Suprapubic skin (tissue), 4 donors: Measurements from ENCODE around the gene ZFYVE26. TPM values are rescaled to one million over a fixed set of nuclear protein-coding genes. Genes with fewer than 3 reads are reported as not detected.

Source experiments
- DNase-seq, 2 donors: peaks; one replicate each; pipeline ENCODE4 v3.0.0-alpha.2; 2019; ENCODE audit warnings: low spot score in 2 of 2
- H3K27ac ChIP-seq: fragments of 200-600 bp; sonication (generic); one replicate; pipeline ENCODE4 v1.5.1; 2019
- H3K27me3 ChIP-seq: fragments of 200-600 bp; sonication (generic); one replicate; pipeline ENCODE4 v1.5.1; 2019
- H3K36me3 ChIP-seq: fragments of 200-600 bp; sonication (generic); one replicate; pipeline ENCODE4 v1.5.1; 2019
- H3K4me1 ChIP-seq: fragments of 200-600 bp; sonication (generic); one replicate; pipeline ENCODE4 v1.5.1; 2019
- H3K4me3 ChIP-seq: fragments of 200-600 bp; sonication (generic); one replicate; pipeline ENCODE4 v1.5.1; 2019; ENCODE audit warnings: mild to moderate bottlenecking
- H3K9me3 ChIP-seq: fragments of 200-600 bp; sonication (generic); one replicate; pipeline ENCODE4 v1.5.1; 2019
- CTCF ChIP-seq, 2 donors: fragments of 200-600 bp in 1 of 2; fragments of 450-650 bp in 1 of 2; sonication (generic) in 1 of 2; IDR thresholded peaks; one replicate each; pipeline ENCODE4 v1.5.1; 2016 to 2019; ENCODE audit warnings: antibody characterized with exemption in 2 of 2, mild to moderate bottlenecking in 1 of 2, moderate library complexity in 1 of 2
- EP300 ChIP-seq: sonication (generic); formaldehyde crosslinking; IDR thresholded peaks from one replicate; pipeline ENCODE4 v1.6.1; 2017; ENCODE audit warnings: antibody characterized with exemption
- POLR2A ChIP-seq, 2 donors: fragments of 450-650 bp; IDR thresholded peaks; one replicate each; pipeline ENCODE4 v1.6.1; 2017; ENCODE audit warnings: antibody characterized with exemption in 2 of 2, mild to moderate bottlenecking in 2 of 2, moderate library complexity in 2 of 2
- POLR2AphosphoS5 ChIP-seq, 3 donors: sonication (generic); formaldehyde crosslinking; IDR thresholded peaks; one replicate each; pipeline ENCODE4 v1.6.1; 2017; ENCODE audit warnings: antibody characterized with exemption in 3 of 3
- whole genome bisulfite sequencing: methylation state at CpG from one replicate; pipeline ENCODE4 v1.1.5; 2018; 5-methylcytosine and 5-hydroxymethylcytosine counted together
- total RNA-seq, 4 donors: library from RNA; depleted of rRNA; stranded (reverse); fragments of >200 nt; gene quantifications; one replicate each; pipeline ENCODE4 v1.1.0, GENCODE V29; 2016

Gene ZFYVE26
- total RNA-seq, 4 donors from 2014 or later: 20.9 to 81.6 (median 40.9) TPM

DNA sequence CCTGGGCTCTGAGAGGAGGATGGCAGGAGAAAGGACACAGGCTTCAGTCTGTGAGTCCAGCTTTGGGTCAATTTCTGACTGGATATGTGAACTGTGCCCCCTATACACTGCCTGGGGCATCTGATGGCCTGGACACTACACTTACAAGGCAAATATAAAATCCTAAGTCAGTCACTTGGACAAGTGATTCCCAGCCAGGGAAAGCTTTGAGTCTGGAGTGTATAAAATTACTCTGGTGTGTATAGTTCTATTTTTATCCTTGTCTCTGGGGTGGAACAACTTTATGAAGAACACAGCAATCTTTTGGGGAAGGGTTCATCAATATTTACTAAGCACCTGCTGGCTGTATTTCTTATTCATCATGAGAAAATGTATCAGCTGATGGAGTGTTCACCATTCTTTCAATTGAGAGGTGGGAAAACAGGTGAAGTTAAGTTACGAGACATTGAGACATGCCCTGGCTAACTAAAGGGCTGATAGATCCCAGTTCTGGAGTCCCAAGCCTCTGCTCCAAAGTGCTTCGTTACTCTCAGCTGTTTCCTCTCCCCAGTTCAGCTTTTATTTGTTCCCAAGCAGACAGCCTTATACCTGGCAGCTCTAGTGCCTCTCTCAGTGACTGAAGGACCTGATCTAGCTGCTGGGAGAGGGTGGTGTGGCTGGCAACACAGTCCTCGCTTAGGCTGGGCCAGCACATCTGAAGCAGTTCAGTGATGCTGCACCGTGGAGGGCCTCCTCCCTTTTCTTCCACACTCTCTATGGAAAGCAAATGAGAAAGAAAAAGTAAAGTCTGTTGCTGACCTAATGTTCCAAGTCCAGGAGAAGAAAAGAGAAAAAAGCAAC, 30.9 kb downstream of the ZFYVE26 start:
- Histone ChIP-seq H3K36me3 (peaks cover 100% of the 10 kb centered on the region), H3K4me1 (no peaks in the 10 kb centered on the region), H3K4me3 (no peak overlapping the region), H3K27me3 (no peaks in the 10 kb centered on the region), H3K27ac (no peak overlapping the region), H3K9me3 (no peaks in the 10 kb centered on the region)
- 93% methylated on average over 4 of the region's 4 CpGs for WGBS
- TF ChIP-seq POLR2A (IDR thresholded peaks at IDR 0.05) (no peak), CTCF (IDR thresholded peaks at IDR 0.05) (no peak), POLR2AphosphoS5 (IDR thresholded peaks at IDR 0.05) (no peak), EP300 (no peak)
- no peak for DNase-seq

GRCh38 chr14:67784244-67784823, 32.1 kb downstream of the ZFYVE26 start:
- TF ChIP-seq POLR2A (IDR thresholded peaks at IDR 0.05): no peak
- no peak for TF ChIP-seq CTCF (IDR thresholded peaks at IDR 0.05)
- TF ChIP-seq POLR2AphosphoS5 (IDR thresholded peaks at IDR 0.05): no peak
- no peak for TF ChIP-seq EP300
- Histone ChIP-seq H3K27me3 (no peaks in the 10 kb centered on the region), H3K27ac (no peak overlapping the region), H3K36me3 (peaks cover 100% of the 10 kb centered on the region), H3K9me3 (no peaks in the 10 kb centered on the region), H3K4me1 (no peaks in the 10 kb centered on the region), H3K4me3 (no peak overlapping the region)
- DNase-seq: no peak
- 88% methylated on average over 5 of the region's 5 CpGs for WGBS

GRCh38 chr14:67782090-67782489, 34.3 kb downstream of the ZFYVE26 start:
- no peak for TF ChIP-seq POLR2AphosphoS5 (IDR thresholded peaks at IDR 0.05)
- no peak for TF ChIP-seq CTCF (IDR thresholded peaks at IDR 0.05)
- no peak for TF ChIP-seq POLR2A (IDR thresholded peaks at IDR 0.05)
- TF ChIP-seq EP300: no peak
- Histone ChIP-seq H3K4me1 (peaks cover 4% of the 10 kb centered on the region), H3K27me3 (no peaks in the 10 kb centered on the region), H3K36me3 (peaks cover 100% of the 10 kb centered on the region), H3K27ac (no peak overlapping the region), H3K9me3 (no peaks in the 10 kb centered on the region), H3K4me3 (no peak overlapping the region)
- DNase-seq: no peak
- WGBS: 33% methylated on average over 3 of the region's 3 CpGs

DNA sequence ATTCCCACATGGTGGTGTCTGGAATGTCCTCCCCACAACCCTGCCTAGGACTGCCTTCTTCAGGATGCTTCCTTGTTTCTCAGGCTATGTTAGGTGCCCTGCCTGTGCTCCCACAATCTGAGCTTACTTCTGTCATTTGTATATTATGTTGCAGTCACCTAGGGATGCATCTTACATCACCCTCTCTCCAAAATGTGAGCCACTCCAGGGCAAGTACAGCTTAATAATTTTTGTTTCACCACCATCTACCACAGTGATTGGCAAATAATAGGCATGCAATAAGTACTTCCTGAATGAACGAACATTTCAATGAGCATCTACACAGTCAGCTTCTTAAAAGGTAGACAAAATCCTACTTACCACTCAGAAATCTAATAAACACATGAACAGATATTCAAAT, 37.6 kb downstream of the ZFYVE26 start:
- peaks cover 100% of the 10 kb centered on the region for H3K36me3 ChIP-seq
- 72% methylated on average over 1 of the region's 1 CpG for WGBS
- peaks cover 4% of the 10 kb centered on the region for H3K4me1 ChIP-seq
- H3K27ac ChIP-seq: no peak overlapping the region
- DNase-seq: no peak
- H3K4me3 ChIP-seq: no peak overlapping the region
- no peaks in the 10 kb centered on the region for H3K9me3 ChIP-seq
- no peaks in the 10 kb centered on the region for H3K27me3 ChIP-seq
- TF ChIP-seq CTCF (IDR thresholded peaks at IDR 0.05) (no peak), POLR2AphosphoS5 (IDR thresholded peaks at IDR 0.05) (no peak), POLR2A (IDR thresholded peaks at IDR 0.05) (no peak), EP300 (no peak)

- Histone ChIP-seq H3K4me1 (peaks cover 4% of the 10 kb centered on the region), H3K27ac (peak overlapping the region; percentile 20), H3K4me3 (no peak overlapping the region), H3K27me3 (no peaks in the 10 kb centered on the region), H3K36me3 (peaks cover 100% of the 10 kb centered on the region), H3K9me3 (no peaks in the 10 kb centered on the region)
- WGBS: 53% methylated on average over 4 of the region's 4 CpGs
- no peak for DNase-seq
- no peak for TF ChIP-seq POLR2A (IDR thresholded peaks at IDR 0.05)
- no peak for TF ChIP-seq CTCF (IDR thresholded peaks at IDR 0.05)
- no peak for TF ChIP-seq POLR2AphosphoS5 (IDR thresholded peaks at IDR 0.05)
- TF ChIP-seq EP300: no peak
Observed at GRCh38 chr14:67776653-67777322, 39.6 kb downstream of the ZFYVE26 start.
